B cell (primary cell): ENCODE data around the gene C17orf113. TPM values are rescaled to one million over a fixed set of nuclear protein-coding genes. Genes with fewer than 3 reads are reported as not detected.

ENCODE experiments used
- ATAC-seq: fragments of 200-7000 bp; cut with Tn5 transposase; one replicate; pipeline ENCODE4 v1.10.0; 2021; ENCODE audit warnings: low read depth, mild to moderate bottlenecking, moderate number of reproducible peaks, moderate library complexity
- CTCF ChIA-PET: fragments of 350-600 bp; sonication (Branson Sonifier 250); formaldehyde crosslinking; loops from one replicate; lab custom pipeline; 2021; ENCODE audit warnings: antibody characterized with exemption, inconsistent platforms; lab: Charles Lee
- POLR2A ChIA-PET: fragments of 350-600 bp; sonication (Branson Sonifier 250); formaldehyde crosslinking; loops from one replicate; lab custom pipeline; 2021; ENCODE audit warnings: antibody characterized with exemption; lab: Charles Lee
- DNase-seq: peaks from one replicate; pipeline ENCODE4 v3.0.0; 2013
- H2AFZ ChIP-seq: 2 replicates; pipeline ENCODE4 v1.6.1; 2012; ENCODE audit warnings: mild to moderate bottlenecking, low read depth, low read length; ENCODE audit not compliant: insufficient read depth, poor library complexity, severe bottlenecking
- H3K27ac ChIP-seq, 2 donors: 1 replicate in 1 of 2; 2 replicates in 1 of 2; pipeline ENCODE4 v1.5.1; 2012 to 2013; ENCODE audit warnings: low read length in 2 of 2, mild to moderate bottlenecking in 2 of 2, moderate library complexity in 1 of 2
- H3K27me3 ChIP-seq, 4 experiments: fragments of 200-600 bp in 1 of 4; sonication (generic) in 1 of 4; replicated peaks in 1 of 4; 1 replicate in 2 of 4; 2 replicates in 2 of 4; pipeline versions ENCODE4 v1.6.1 to v1.7.0; 2013 to 2016; ENCODE audit warnings: low read length in 3 of 4, mild to moderate bottlenecking in 2 of 4, mixed read lengths in 1 of 4, moderate library complexity in 1 of 4; ENCODE audit not compliant: insufficient read depth in 4 of 4, control insufficient read depth in 3 of 4; ENCODE audit errors: control extremely low read depth in 1 of 4
- H3K36me3 ChIP-seq, 2 experiments: replicated peaks in 1 of 2; 1 replicate in 1 of 2; 2 replicates in 1 of 2; pipeline versions ENCODE4 v1.6.1 to v1.7.1; 2013; ENCODE audit warnings: low read length in 1 of 2; ENCODE audit not compliant: insufficient read depth in 2 of 2, control insufficient read depth in 1 of 2; ENCODE audit errors: control extremely low read depth in 1 of 2, extremely low read depth in 1 of 2
- H3K4me1 ChIP-seq, 2 donors: fragments of 200-600 bp in 1 of 2; sonication (generic) in 1 of 2; 1 replicate in 1 of 2; 2 replicates in 1 of 2; pipeline versions ENCODE4 v1.5.1 to v1.6.1; 2013 to 2017; ENCODE audit warnings: low read length in 2 of 2; ENCODE audit not compliant: control insufficient read depth in 2 of 2, insufficient read depth in 2 of 2
- H3K4me2 ChIP-seq: replicated peaks from 2 replicates; pipeline ENCODE3; 2012; ENCODE audit warnings: mild to moderate bottlenecking, low read depth, low read length; ENCODE audit not compliant: poor library complexity, severe bottlenecking
- H3K4me3 ChIP-seq, 5 experiments: fragments of 200-600 bp in 1 of 5; sonication (generic) in 1 of 5; 1 replicate in 3 of 5; 2 replicates in 2 of 5; pipeline versions ENCODE4 v1.5.1 to v1.7.0; 2011 to 2016; ENCODE audit warnings: low read length in 4 of 5, mild to moderate bottlenecking in 4 of 5, low read depth in 2 of 5, control low read depth in 1 of 5, moderate library complexity in 1 of 5; ENCODE audit not compliant: insufficient read depth in 1 of 5; ENCODE audit errors: control extremely low read depth in 1 of 5, extremely low read depth in 1 of 5
- H3K79me2 ChIP-seq: fragments of 200-600 bp; sonication (generic); one replicate; pipeline ENCODE4 v1.6.0; 2016; ENCODE audit warnings: low read length; ENCODE audit not compliant: control insufficient read depth, insufficient read depth
- H3K9ac ChIP-seq: fragments of 200-600 bp; sonication (generic); 2 replicates; pipeline ENCODE4 v1.6.1; 2017; ENCODE audit warnings: mild to moderate bottlenecking, low read length, moderate library complexity
- H3K9me3 ChIP-seq, 3 donors: one replicate each; pipeline versions ENCODE4 v1.6.1 to v1.7.1; 2013; ENCODE audit warnings: low read length in 2 of 3; ENCODE audit not compliant: control insufficient read depth in 2 of 3, insufficient read depth in 1 of 3; ENCODE audit errors: control extremely low read depth in 1 of 3
- H4K20me1 ChIP-seq: 2 replicates; pipeline ENCODE4 v1.6.0; 2012; ENCODE audit warnings: mild to moderate bottlenecking, low read length; ENCODE audit not compliant: insufficient read depth, control insufficient read depth, poor library complexity, severe bottlenecking
- H3K27ac Mint-ChIP-seq: one replicate; pipeline ENCODE4 v1.8.0; 2021; ENCODE audit warnings: mixed read lengths
- H3K27me3 Mint-ChIP-seq: one replicate; pipeline ENCODE4 v1.8.0; 2021; ENCODE audit warnings: mixed read lengths
- H3K4me1 Mint-ChIP-seq: one replicate; pipeline ENCODE4 v1.8.0; 2021; ENCODE audit warnings: mixed read lengths
- H3K4me3 Mint-ChIP-seq: one replicate; pipeline ENCODE4 v1.8.0; 2021; ENCODE audit warnings: mixed read lengths
- H3K9me3 Mint-ChIP-seq: one replicate; pipeline ENCODE4 v1.8.0; 2022; ENCODE audit warnings: mixed read lengths; ENCODE audit not compliant: insufficient read depth
- CTCF ChIP-seq: fragments of 200-600 bp; IDR thresholded peaks from one replicate; pipeline ENCODE4 v1.8.0; 2022; ENCODE audit warnings: antibody characterized with exemption, mild to moderate bottlenecking
- EZH2 ChIP-seq: IDR thresholded peaks from 2 replicates; pipeline ENCODE4 v1.6.1; 2012; ENCODE audit warnings: borderline replicate concordance, low read depth, mild to moderate bottlenecking, moderate library complexity, low read length; ENCODE audit not compliant: insufficient read depth, poor library complexity, severe bottlenecking
- WGBS: methylation state at CpG from one replicate; pipeline ENCODE4 v1.1.5; 2013; ENCODE audit warnings: missing lambda C conversion rate; ENCODE audit not compliant: insufficient coverage; 5-methylcytosine and 5-hydroxymethylcytosine counted together
- intact Hi-C: fragments of 100-400 bp; cut with micrococcal nuclease; formaldehyde crosslinking; loops from one replicate; pipeline ENCODE4 v1.10.0; 2022
- polyA plus RNA-seq: library from polyadenylated mRNA; depleted of rRNA; stranded (reverse); fragments of >200 nt; gene quantifications from 2 replicates; pipeline ENCODE4 v1.2.3, GENCODE V29; 2012
- total RNA-seq, 2 donors: library from RNA; stranded (reverse); fragments of 120-200 nt in 1 of 2; gene quantifications; 1 replicate in 1 of 2; 2 replicates in 1 of 2; pipeline versions ENCODE4 v1.2.3 to v1.2.4, GENCODE V29; 2013 to 2022

C17orf113 gene
- total and polyA plus RNA-seq, 2 donors (not counting 1 experiment from before 2014, with no cell fraction given) = 1.2 to 2.1 TPM

DNA sequence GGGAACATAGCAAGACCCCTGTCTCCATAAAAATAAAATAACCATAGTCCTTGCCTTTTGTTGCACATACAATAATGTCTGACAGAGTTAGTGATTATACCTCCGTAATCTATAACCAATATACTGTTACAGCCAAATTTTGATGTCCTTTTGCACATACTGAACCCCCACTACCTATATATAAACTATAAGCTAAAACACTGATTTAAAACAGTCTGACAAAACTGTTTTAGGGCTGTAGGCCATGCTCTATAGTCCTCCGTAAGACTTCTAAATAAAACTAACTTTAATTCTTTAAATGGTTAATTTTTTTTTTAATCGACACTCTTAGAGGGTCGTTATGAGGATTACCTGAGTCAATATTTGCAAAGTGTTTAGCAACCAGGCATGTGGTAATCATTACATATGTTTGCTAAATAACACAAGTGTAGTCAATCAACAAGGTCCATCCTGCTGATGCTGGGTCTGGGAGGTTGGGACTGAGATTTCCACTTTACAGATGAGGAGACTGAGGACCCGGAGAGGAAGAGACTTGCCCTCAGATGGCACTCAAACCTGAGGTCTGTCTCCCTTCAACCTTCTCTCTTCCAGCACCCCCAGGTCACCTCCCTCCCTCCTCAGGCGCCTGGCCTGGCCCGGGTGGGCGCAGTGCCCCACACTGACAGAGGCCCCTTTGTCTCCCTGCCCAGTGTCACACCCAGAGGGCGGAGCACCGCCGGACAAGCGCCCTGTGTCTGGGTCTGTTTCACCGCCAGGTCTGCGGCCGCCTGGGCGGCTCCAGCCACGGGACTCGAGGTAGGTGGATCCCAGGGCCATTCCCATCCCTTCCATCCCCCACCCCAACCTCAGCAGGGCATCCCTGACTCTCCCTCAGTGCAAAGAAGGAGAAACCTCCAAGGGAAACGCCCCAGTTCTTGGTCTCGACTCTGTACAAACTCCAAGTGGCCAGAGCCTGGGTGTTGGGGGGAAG is 37.6 kb upstream of the C17orf113 start:
- Histone ChIP-seq H3K79me2 (no peaks in the 10 kb centered on the region), H3K9ac (no peak overlapping the region), H2AFZ (no peak overlapping the region), H3K4me2 (no peak overlapping the region), H3K27me3 (peaks cover 0 to 2% (median 0%) of the 10 kb centered on the region in 4 experiments), H3K9me3 (no peaks in the 10 kb centered on the region), H3K27ac (no peak overlapping the region), H3K36me3 (no peaks in the 10 kb centered on the region), H4K20me1 (no peaks in the 10 kb centered on the region), H3K4me3 (no peak overlapping the region), H3K4me1 (no peaks in the 10 kb centered on the region)
- intact Hi-C loops = no loop called here
- ChIA-PET CTCF (interaction anchor here (0.9 to 1.6 kb wide), 2 partner anchors 13 to 20 kb away, joined by 3 to 4 read pairs; no protein-coding TSS in a partner anchor), POLR2A (no interaction called here)
- TF ChIP-seq EZH2 (no peak), CTCF (no peak)
- no peak overlapping the region for H3K27ac Mint-ChIP-seq
- H3K4me3 Mint-ChIP-seq = no peak overlapping the region
- peaks cover 17% of the 10 kb centered on the region for H3K27me3 Mint-ChIP-seq
- no peak for ATAC-seq
- H3K9me3 Mint-ChIP-seq = no peaks in the 10 kb centered on the region
- no peak for DNase-seq
- no peaks in the 10 kb centered on the region for H3K4me1 Mint-ChIP-seq
- over 99% methylated on average over 13 of the region's 20 CpGs for WGBS
